Ramos (cell line): ENCODE data around the gene ZFAND4.
"Not testable (repeated sequence)": the region's sequence is repeated elsewhere in the genome, so short reads cannot be mapped to it uniquely, and the experiment has no call there.

Source experiments
- in situ Hi-C: fragments of 300-500 bp; cut with MboI; formaldehyde crosslinking; loops from one replicate; pipeline ENCODE4 v1.14.3; 2022; ENCODE audit warnings: low sequenced_read_pairs; ENCODE audit not compliant: unreplicated experiment

ZFAND4 gene

GRCh38 chr10:45646384-45647050 lies 26.1 kb downstream of the ZFAND4 start:
- in situ Hi-C loops, result no loop called here

- in situ Hi-C loops, result no loop called here
Observed at GRCh38 chr10:45644527-45644926, 28.0 kb downstream of the ZFAND4 start.

GRCh38 chr10:45640941-45641340 lies 31.6 kb downstream of the ZFAND4 start:
- in situ Hi-C loops, result no loop called here

- in situ Hi-C loops, result no loop called here
Observed at GRCh38 chr10:45640049-45640448, 32.5 kb downstream of the ZFAND4 start.

- in situ Hi-C loops, result no loop called here
Observed at GRCh38 chr10:45627412-45628048, 45.0 kb downstream of the ZFAND4 start.

GRCh38 chr10:45625879-45626278 lies 46.7 kb downstream of the ZFAND4 start:
- in situ Hi-C loops, result no loop called here

- in situ Hi-C loops, result no loop called here
Observed at GRCh38 chr10:45624724-45625123, 47.8 kb downstream of the ZFAND4 start.

GRCh38 chr10:45614869-45615268 lies 57.7 kb downstream of the ZFAND4 start:
- in situ Hi-C loops, result no loop called here

GRCh38 chr10:45612741-45613140 lies 59.8 kb downstream of the ZFAND4 start:
- in situ Hi-C loops, result no loop called here

GRCh38 chr10:45608052-45608451 lies 64.5 kb downstream of the ZFAND4 start:
- in situ Hi-C loops, result no loop called here

GRCh38 chr10:45607276-45607675 lies 65.3 kb downstream of the ZFAND4 start:
- in situ Hi-C loops, result no loop called here

- in situ Hi-C loops, result no loop called here
Observed at GRCh38 chr10:45602836-45603235, 69.7 kb downstream of the ZFAND4 start.

- in situ Hi-C loops, result no loop called here
Observed at GRCh38 chr10:45602082-45602730, 70.4 kb downstream of the ZFAND4 start.

GRCh38 chr10:45601254-45601930 lies 71.2 kb downstream of the ZFAND4 start:
- in situ Hi-C loops, result not testable (repeated sequence)

GRCh38 chr10:45600337-45601253 lies 72.0 kb downstream of the ZFAND4 start:
- in situ Hi-C loops, result not testable (repeated sequence)

- in situ Hi-C loops, result no loop called here
Observed at GRCh38 chr10:45599646-45600045, 72.9 kb downstream of the ZFAND4 start.

- in situ Hi-C loops, result no loop called here
Observed at GRCh38 chr10:45599021-45599603, 73.5 kb downstream of the ZFAND4 start.

- in situ Hi-C loops, result no loop called here
Observed at GRCh38 chr10:45596526-45596925, 76.0 kb downstream of the ZFAND4 start.

GRCh38 chr10:45594276-45595157 lies 78.1 kb downstream of the ZFAND4 start:
- in situ Hi-C loops, result no loop called here
